ENCODE results near the gene TSPAN4. TPM values are rescaled to one million over a fixed set of nuclear protein-coding genes. Genes with fewer than 3 reads are reported as not detected.
A peak's percentile ranks its signal among the peaks of the same experiment; 100 is the strongest.

TSPAN4 gene, protein sequence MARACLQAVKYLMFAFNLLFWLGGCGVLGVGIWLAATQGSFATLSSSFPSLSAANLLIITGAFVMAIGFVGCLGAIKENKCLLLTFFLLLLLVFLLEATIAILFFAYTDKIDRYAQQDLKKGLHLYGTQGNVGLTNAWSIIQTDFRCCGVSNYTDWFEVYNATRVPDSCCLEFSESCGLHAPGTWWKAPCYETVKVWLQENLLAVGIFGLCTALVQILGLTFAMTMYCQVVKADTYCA
- 10 to 100 TPM; 47.1 to 78.9 (median 59.7) TPM for total RNA-seq

GRCh38 chr11:842370-843002, at the start of gene TSPAN4, which contains the start of gene POLR2L:
Gene TSPAN4, plus strand, starts transcription at chr11:842852. Its CDS starts 7,453 bp downstream, at chr11:850305.
Gene POLR2L, minus strand, starts transcription at chr11:842529. Its CDS starts 21 bp downstream, at chr11:842508.
- Histone ChIP-seq H3K4me3 (peak within 1 kb of the TSS; percentile 87), H3K27ac (peak within 1 kb of the TSS; percentile 97), H3K4me1 (peaks cover 77% of the 10 kb centered on the region), H3K27me3 (no peaks in the 10 kb centered on the region), H3K9me3 (no peaks in the 10 kb centered on the region), H3K36me3 (peaks cover 30% of the 10 kb centered on the region)
- WGBS, result no CpG with 5 or more reads among the region's 87 CpGs
- DNase-seq (ENCODE audit: low spot score in 2 of 2), result peak; percentile 95 to 98
- TF ChIP-seq POLR2AphosphoS5 (IDR thresholded peaks at IDR 0.05) (peak; percentile 30 to 95 (median 56)), EP300 (IDR thresholded peaks at IDR 0.05) (no peak), POLR2A (IDR thresholded peaks at IDR 0.05) (peak; percentile 75 to 91)
- TF ChIP-seq, protein P1, sequence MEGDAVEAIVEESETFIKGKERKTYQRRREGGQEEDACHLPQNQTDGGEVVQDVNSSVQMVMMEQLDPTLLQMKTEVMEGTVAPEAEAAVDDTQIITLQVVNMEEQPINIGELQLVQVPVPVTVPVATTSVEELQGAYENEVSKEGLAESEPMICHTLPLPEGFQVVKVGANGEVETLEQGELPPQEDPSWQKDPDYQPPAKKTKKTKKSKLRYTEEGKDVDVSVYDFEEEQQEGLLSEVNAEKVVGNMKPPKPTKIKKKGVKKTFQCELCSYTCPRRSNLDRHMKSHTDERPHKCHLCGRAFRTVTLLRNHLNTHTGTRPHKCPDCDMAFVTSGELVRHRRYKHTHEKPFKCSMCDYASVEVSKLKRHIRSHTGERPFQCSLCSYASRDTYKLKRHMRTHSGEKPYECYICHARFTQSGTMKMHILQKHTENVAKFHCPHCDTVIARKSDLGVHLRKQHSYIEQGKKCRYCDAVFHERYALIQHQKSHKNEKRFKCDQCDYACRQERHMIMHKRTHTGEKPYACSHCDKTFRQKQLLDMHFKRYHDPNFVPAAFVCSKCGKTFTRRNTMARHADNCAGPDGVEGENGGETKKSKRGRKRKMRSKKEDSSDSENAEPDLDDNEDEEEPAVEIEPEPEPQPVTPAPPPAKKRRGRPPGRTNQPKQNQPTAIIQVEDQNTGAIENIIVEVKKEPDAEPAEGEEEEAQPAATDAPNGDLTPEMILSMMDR (IDR thresholded peaks at IDR 0.05), result no peak

- Histone ChIP-seq H3K4me1 (peaks cover 43% of the 10 kb centered on the region), H3K4me3 (no peak overlapping the region), H3K27me3 (peaks cover 10% of the 10 kb centered on the region), H3K9me3 (no peaks in the 10 kb centered on the region), H3K27ac (no peak overlapping the region), H3K36me3 (peaks cover 15% of the 10 kb centered on the region)
- TF ChIP-seq POLR2AphosphoS5 (IDR thresholded peaks at IDR 0.05) (no peak), POLR2A (IDR thresholded peaks at IDR 0.05) (no peak), EP300 (IDR thresholded peaks at IDR 0.05) (no peak)
- TF ChIP-seq, protein P1 (IDR thresholded peaks at IDR 0.05), result no peak
- DNase-seq (ENCODE audit: low spot score in 2 of 2), result no peak
- 80% methylated on average over 10 of the region's 13 CpGs for WGBS
Measured at GRCh38 chr11:792873-793272, 49.8 kb upstream of the TSPAN4 start.

- 60% methylated on average over 1 of the region's 7 CpGs for WGBS
- peaks cover 15% of the 10 kb centered on the region for H3K36me3 ChIP-seq
Measured at GRCh38 chr11:793556-793955, 49.1 kb upstream of the TSPAN4 start.

DNA sequence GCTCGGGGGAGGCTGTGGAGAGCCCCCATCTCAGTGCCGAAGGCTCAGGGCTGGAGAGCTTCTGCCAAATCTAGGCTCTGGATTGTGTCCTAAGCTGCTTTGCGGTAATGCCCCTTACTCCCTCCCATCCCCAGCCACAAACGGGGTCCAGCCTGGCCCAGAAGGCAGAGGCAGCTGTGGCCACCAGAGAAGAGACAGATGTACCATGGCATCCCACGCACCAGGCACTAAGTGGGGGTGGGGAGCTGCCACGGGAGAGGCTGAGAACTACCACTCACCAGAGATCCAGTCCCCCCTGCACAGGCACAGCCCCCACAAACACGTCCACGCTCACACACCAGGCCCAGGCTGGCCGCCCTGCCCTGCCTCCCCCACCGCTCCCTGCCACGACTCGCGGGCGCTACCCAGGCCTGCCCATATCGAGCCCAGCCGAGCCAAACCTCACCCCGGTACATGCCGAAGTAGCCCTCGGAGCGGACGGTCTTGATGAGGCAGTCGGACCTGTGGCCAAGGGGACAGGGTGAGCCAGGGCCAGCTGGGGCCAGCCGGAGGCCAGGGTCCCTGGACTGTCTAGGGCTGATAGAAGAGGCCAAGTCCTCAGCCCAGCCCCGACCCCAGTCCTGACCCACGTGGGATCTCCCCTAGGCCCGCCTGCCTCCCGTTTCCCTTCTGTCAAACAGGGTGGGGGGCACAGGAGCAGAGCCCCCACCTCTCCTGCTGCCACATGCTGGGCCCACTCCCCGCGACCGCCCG, 48.5 kb upstream of the TSPAN4 start:
- Histone ChIP-seq H3K36me3 (peaks cover 15% of the 10 kb centered on the region), H3K4me1 (peaks cover 47% of the 10 kb centered on the region), H3K9me3 (no peaks in the 10 kb centered on the region), H3K27ac (no peak overlapping the region), H3K27me3 (peaks cover 8% of the 10 kb centered on the region), H3K4me3 (peak overlapping the region; percentile 72)
- no peak for DNase-seq (ENCODE audit: low spot score in 2 of 2)
- 88% methylated on average over 16 of the region's 31 CpGs for WGBS
- TF ChIP-seq POLR2AphosphoS5 (IDR thresholded peaks at IDR 0.05), result no peak
- no peak for TF ChIP-seq POLR2A (IDR thresholded peaks at IDR 0.05)
- TF ChIP-seq, protein P1 (IDR thresholded peaks at IDR 0.05), result no peak
- no peak for TF ChIP-seq EP300 (IDR thresholded peaks at IDR 0.05)

More at GRCh38 chr11:793556-793955, 49.1 kb upstream of the TSPAN4 start:
- Histone ChIP-seq H3K27ac (no peak overlapping the region), H3K4me1 (peaks cover 47% of the 10 kb centered on the region), H3K27me3 (peaks cover 10% of the 10 kb centered on the region), H3K9me3 (no peaks in the 10 kb centered on the region), H3K4me3 (no peak overlapping the region)
- no peak for DNase-seq (ENCODE audit: low spot score in 2 of 2)
- no peak for TF ChIP-seq POLR2A (IDR thresholded peaks at IDR 0.05)
- no peak for TF ChIP-seq POLR2AphosphoS5 (IDR thresholded peaks at IDR 0.05)
- TF ChIP-seq, protein P1 (IDR thresholded peaks at IDR 0.05), result no peak
- no peak for TF ChIP-seq EP300 (IDR thresholded peaks at IDR 0.05)

Data from suprapubic skin (tissue), 4 donors.